B cell (primary cell): ENCODE measurements around the gene CSMD2. TPM values are rescaled to one million over a fixed set of nuclear protein-coding genes. Genes with fewer than 3 reads are reported as not detected.

Experiments
- ATAC-seq: fragments of 200-7000 bp; cut with Tn5 transposase; one replicate; pipeline ENCODE4 v1.10.0; 2021; ENCODE audit warnings: low read depth, mild to moderate bottlenecking, moderate number of reproducible peaks, moderate library complexity
- CTCF ChIA-PET: fragments of 350-600 bp; sonication (Branson Sonifier 250); formaldehyde crosslinking; loops from one replicate; lab custom pipeline; 2021; ENCODE audit warnings: antibody characterized with exemption, inconsistent platforms; lab: Charles Lee
- POLR2A ChIA-PET: fragments of 350-600 bp; sonication (Branson Sonifier 250); formaldehyde crosslinking; loops from one replicate; lab custom pipeline; 2021; ENCODE audit warnings: antibody characterized with exemption; lab: Charles Lee
- DNase-seq: peaks from one replicate; pipeline ENCODE4 v3.0.0; 2013
- H2AFZ ChIP-seq: 2 replicates; pipeline ENCODE4 v1.6.1; 2012; ENCODE audit warnings: mild to moderate bottlenecking, low read depth, low read length; ENCODE audit not compliant: insufficient read depth, poor library complexity, severe bottlenecking
- H3K27ac ChIP-seq, 2 donors: 1 replicate in 1 of 2; 2 replicates in 1 of 2; pipeline ENCODE4 v1.5.1; 2012 to 2013; ENCODE audit warnings: low read length in 2 of 2, mild to moderate bottlenecking in 2 of 2, moderate library complexity in 1 of 2
- H3K27me3 ChIP-seq, 4 experiments: fragments of 200-600 bp in 1 of 4; sonication (generic) in 1 of 4; replicated peaks in 1 of 4; 1 replicate in 2 of 4; 2 replicates in 2 of 4; pipeline versions ENCODE4 v1.6.1 to v1.7.0; 2013 to 2016; ENCODE audit warnings: low read length in 3 of 4, mild to moderate bottlenecking in 2 of 4, mixed read lengths in 1 of 4, moderate library complexity in 1 of 4; ENCODE audit not compliant: insufficient read depth in 4 of 4, control insufficient read depth in 3 of 4; ENCODE audit errors: control extremely low read depth in 1 of 4
- H3K36me3 ChIP-seq, 2 experiments: replicated peaks in 1 of 2; 1 replicate in 1 of 2; 2 replicates in 1 of 2; pipeline versions ENCODE4 v1.6.1 to v1.7.1; 2013; ENCODE audit warnings: low read length in 1 of 2; ENCODE audit not compliant: insufficient read depth in 2 of 2, control insufficient read depth in 1 of 2; ENCODE audit errors: control extremely low read depth in 1 of 2, extremely low read depth in 1 of 2
- H3K4me1 ChIP-seq, 2 donors: fragments of 200-600 bp in 1 of 2; sonication (generic) in 1 of 2; 1 replicate in 1 of 2; 2 replicates in 1 of 2; pipeline versions ENCODE4 v1.5.1 to v1.6.1; 2013 to 2017; ENCODE audit warnings: low read length in 2 of 2; ENCODE audit not compliant: control insufficient read depth in 2 of 2, insufficient read depth in 2 of 2
- H3K4me2 ChIP-seq: replicated peaks from 2 replicates; pipeline ENCODE3; 2012; ENCODE audit warnings: mild to moderate bottlenecking, low read depth, low read length; ENCODE audit not compliant: poor library complexity, severe bottlenecking
- H3K4me3 ChIP-seq, 5 experiments: fragments of 200-600 bp in 1 of 5; sonication (generic) in 1 of 5; 1 replicate in 3 of 5; 2 replicates in 2 of 5; pipeline versions ENCODE4 v1.5.1 to v1.7.0; 2011 to 2016; ENCODE audit warnings: low read length in 4 of 5, mild to moderate bottlenecking in 4 of 5, low read depth in 2 of 5, control low read depth in 1 of 5, moderate library complexity in 1 of 5; ENCODE audit not compliant: insufficient read depth in 1 of 5; ENCODE audit errors: control extremely low read depth in 1 of 5, extremely low read depth in 1 of 5
- H3K79me2 ChIP-seq: fragments of 200-600 bp; sonication (generic); one replicate; pipeline ENCODE4 v1.6.0; 2016; ENCODE audit warnings: low read length; ENCODE audit not compliant: control insufficient read depth, insufficient read depth
- H3K9ac ChIP-seq: fragments of 200-600 bp; sonication (generic); 2 replicates; pipeline ENCODE4 v1.6.1; 2017; ENCODE audit warnings: mild to moderate bottlenecking, low read length, moderate library complexity
- H3K9me3 ChIP-seq, 3 donors: one replicate each; pipeline versions ENCODE4 v1.6.1 to v1.7.1; 2013; ENCODE audit warnings: low read length in 2 of 3; ENCODE audit not compliant: control insufficient read depth in 2 of 3, insufficient read depth in 1 of 3; ENCODE audit errors: control extremely low read depth in 1 of 3
- H4K20me1 ChIP-seq: 2 replicates; pipeline ENCODE4 v1.6.0; 2012; ENCODE audit warnings: mild to moderate bottlenecking, low read length; ENCODE audit not compliant: insufficient read depth, control insufficient read depth, poor library complexity, severe bottlenecking
- H3K27ac Mint-ChIP-seq: one replicate; pipeline ENCODE4 v1.8.0; 2021; ENCODE audit warnings: mixed read lengths
- H3K27me3 Mint-ChIP-seq: one replicate; pipeline ENCODE4 v1.8.0; 2021; ENCODE audit warnings: mixed read lengths
- H3K4me1 Mint-ChIP-seq: one replicate; pipeline ENCODE4 v1.8.0; 2021; ENCODE audit warnings: mixed read lengths
- H3K4me3 Mint-ChIP-seq: one replicate; pipeline ENCODE4 v1.8.0; 2021; ENCODE audit warnings: mixed read lengths
- H3K9me3 Mint-ChIP-seq: one replicate; pipeline ENCODE4 v1.8.0; 2022; ENCODE audit warnings: mixed read lengths; ENCODE audit not compliant: insufficient read depth
- CTCF ChIP-seq: fragments of 200-600 bp; IDR thresholded peaks from one replicate; pipeline ENCODE4 v1.8.0; 2022; ENCODE audit warnings: antibody characterized with exemption, mild to moderate bottlenecking
- EZH2 ChIP-seq: IDR thresholded peaks from 2 replicates; pipeline ENCODE4 v1.6.1; 2012; ENCODE audit warnings: borderline replicate concordance, low read depth, mild to moderate bottlenecking, moderate library complexity, low read length; ENCODE audit not compliant: insufficient read depth, poor library complexity, severe bottlenecking
- WGBS: methylation state at CpG from one replicate; pipeline ENCODE4 v1.1.5; 2013; ENCODE audit warnings: missing lambda C conversion rate; ENCODE audit not compliant: insufficient coverage; 5-methylcytosine and 5-hydroxymethylcytosine counted together
- intact Hi-C: fragments of 100-400 bp; cut with micrococcal nuclease; formaldehyde crosslinking; loops from one replicate; pipeline ENCODE4 v1.10.0; 2022
- polyA plus RNA-seq: library from polyadenylated mRNA; depleted of rRNA; stranded (reverse); fragments of >200 nt; gene quantifications from 2 replicates; pipeline ENCODE4 v1.2.3, GENCODE V29; 2012
- total RNA-seq, 2 donors: library from RNA; stranded (reverse); fragments of 120-200 nt in 1 of 2; gene quantifications; 1 replicate in 1 of 2; 2 replicates in 1 of 2; pipeline versions ENCODE4 v1.2.3 to v1.2.4, GENCODE V29; 2013 to 2022

The CSMD2 gene
- total and polyA plus RNA-seq, 2 donors (not counting 1 experiment from before 2014, with no cell fraction given) = not detected

GRCh38 chr1:34165422-34165921, 442 bp upstream of the CSMD2 start:
- Histone ChIP-seq H3K79me2 (no peaks in the 10 kb centered on the region), H3K9ac (no peak overlapping the region), H3K9me3 (peaks cover 0 to 9% (median 0%) of the 10 kb centered on the region in 3 donors), H3K4me3 (no peak overlapping the region), H2AFZ (no peak overlapping the region), H3K27me3 (peaks cover 0 to 42% (median 21%) of the 10 kb centered on the region in 4 experiments), H3K4me1 (peaks cover 8 to 14% of the 10 kb centered on the region in 2 donors), H3K36me3 (no peaks in the 10 kb centered on the region), H4K20me1 (no peaks in the 10 kb centered on the region), H3K4me2 (no peak overlapping the region), H3K27ac (no peak overlapping the region)
- DNase-seq (no peak), ATAC-seq (no peak)
- Mint-ChIP-seq H3K27ac (no peak overlapping the region), H3K4me3 (peak overlapping the region; percentile 48), H3K27me3 (peaks cover 76% of the 10 kb centered on the region), H3K9me3 (no peaks in the 10 kb centered on the region), H3K4me1 (peaks cover 14% of the 10 kb centered on the region)
- WGBS = 3% methylated on average over 7 of the region's 13 CpGs
- intact Hi-C loops = no loop called here
- TF ChIP-seq EZH2 = no peak
- TF ChIP-seq CTCF = no peak
- ChIA-PET POLR2A (no interaction called here), CTCF (no interaction called here)

GRCh38 chr1:34163792-34164731, 968 bp downstream of the CSMD2 start:
- no peaks in the 10 kb centered on the region for H3K9me3 Mint-ChIP-seq
- H3K79me2 ChIP-seq = no peaks in the 10 kb centered on the region
- CTCF ChIA-PET = no interaction called here
- H3K9me3 ChIP-seq = peaks cover 0 to 9% (median 0%) of the 10 kb centered on the region in 3 donors
- no peak overlapping the region for H3K4me3 ChIP-seq
- no peak overlapping the region for H3K27ac Mint-ChIP-seq
- WGBS = 5% methylated on average over 68 of the region's 75 CpGs
- no peak overlapping the region for H3K9ac ChIP-seq
- peaks cover 14% of the 10 kb centered on the region for H3K4me1 Mint-ChIP-seq
- H3K4me1 ChIP-seq = peaks cover 8 to 14% of the 10 kb centered on the region in 2 donors
- H4K20me1 ChIP-seq = no peaks in the 10 kb centered on the region
- H3K4me2 ChIP-seq = peak overlapping the region; percentile 49
- intact Hi-C loops = no loop called here
- no peak for TF ChIP-seq CTCF
- H3K27me3 Mint-ChIP-seq = peaks cover 73% of the 10 kb centered on the region
- POLR2A ChIA-PET = no interaction called here
- H3K36me3 ChIP-seq = no peaks in the 10 kb centered on the region
- no peak overlapping the region for H3K27ac ChIP-seq
- peak overlapping the region; percentile 62 for H3K4me3 Mint-ChIP-seq
- no peak for ATAC-seq
- no peak overlapping the region for H2AFZ ChIP-seq
- peaks cover 0 to 44% (median 22%) of the 10 kb centered on the region in 4 experiments for H3K27me3 ChIP-seq
- no peak for DNase-seq
